Testis (tissue), 3 donors: ENCODE data around the gene ATXN7. TPM values are rescaled to one million over a fixed set of nuclear protein-coding genes. Genes with fewer than 3 reads are reported as not detected.

Source experiments
- DNase-seq: peaks from one replicate; pipeline ENCODE4 v3.0.0-alpha.2; 2019
- H3K27ac ChIP-seq, 2 donors: fragments of 200-600 bp; sonication (generic); one replicate each; pipeline ENCODE4 v1.5.1; 2019
- H3K27me3 ChIP-seq: fragments of 200-600 bp; sonication (generic); one replicate; pipeline ENCODE4 v1.5.1; 2019
- H3K36me3 ChIP-seq: fragments of 200-600 bp; sonication (generic); one replicate; pipeline ENCODE4 v1.5.1; 2017; ENCODE audit warnings: low read depth; ENCODE audit errors: missing control alignments
- H3K4me1 ChIP-seq: fragments of 200-600 bp; sonication (generic); one replicate; pipeline ENCODE4 v1.5.1; 2019
- H3K4me3 ChIP-seq, 2 donors: fragments of 200-600 bp; sonication (generic); one replicate each; pipeline ENCODE4 v1.5.1; 2017 to 2019
- H3K9me3 ChIP-seq: fragments of 200-600 bp; sonication (generic); one replicate; pipeline ENCODE4 v1.5.1; 2017
- CTCF ChIP-seq, 3 experiments: fragments of 450-650 bp in 2 of 3; fragments of 200-600 bp in 1 of 3; sonication (generic) in 1 of 3; IDR thresholded peaks; one replicate each; pipeline ENCODE4 v1.5.1; 2016 to 2019; ENCODE audit warnings: antibody characterized with exemption in 3 of 3, mild to moderate bottlenecking in 2 of 3, moderate library complexity in 1 of 3
- POLR2A ChIP-seq: fragments of 450-650 bp; IDR thresholded peaks from one replicate; pipeline ENCODE4 v1.6.1; 2017; ENCODE audit warnings: antibody characterized with exemption, mild to moderate bottlenecking, moderate library complexity
- WGBS, 2 donors: methylation state at CpG; one replicate each; pipeline ENCODE4 v1.1.5; 2018; 5-methylcytosine and 5-hydroxymethylcytosine counted together
- intact Hi-C: fragments of 100-400 bp; cut with DNase I; formaldehyde crosslinking; loops from one replicate; pipeline ENCODE4 v1.15.1; 2023; ENCODE audit warnings: low total_unique reads
- polyA plus RNA-seq: library from polyadenylated mRNA; stranded (reverse); fragments of 350-450 nt; fragmentation: Illumina TruSeq; extraction: RNeasy Lipid Tissue Mini Kit (QIAGEN cat#74804); gene quantifications from one replicate; pipeline ENCODE4 v1.2.3, GENCODE V29; 2014; ENCODE audit warnings: low read depth, low replicate concordance; ENCODE audit not compliant: insufficient read depth
- total RNA-seq, 2 donors: library from RNA; depleted of rRNA; stranded (reverse); fragments of >200 nt; gene quantifications; one replicate each; pipeline ENCODE4 v1.2.3, GENCODE V29; 2016

The ATXN7 gene
- total and polyA plus RNA-seq, 3 donors from 2014 or later = 30.9 to 47.6 (median 46.0) TPM

- no peak overlapping the region for H3K4me3 ChIP-seq
- WGBS, 2 donors = 81 to 85% methylated on average over 5 of the region's 5 CpGs
- no peaks in the 10 kb centered on the region for H3K27me3 ChIP-seq
- intact Hi-C loops = no loop called here
- no peaks in the 10 kb centered on the region for H3K36me3 ChIP-seq
- H3K27ac ChIP-seq = no peak overlapping the region
- H3K9me3 ChIP-seq = no peaks in the 10 kb centered on the region
- TF ChIP-seq CTCF (IDR thresholded peaks at IDR 0.05) = no peak
- no peak for DNase-seq
- no peaks in the 10 kb centered on the region for H3K4me1 ChIP-seq
These were observed 127.1 kb downstream of the ATXN7 start for GRCh38 chr3:63990733-63991132.

DNA sequence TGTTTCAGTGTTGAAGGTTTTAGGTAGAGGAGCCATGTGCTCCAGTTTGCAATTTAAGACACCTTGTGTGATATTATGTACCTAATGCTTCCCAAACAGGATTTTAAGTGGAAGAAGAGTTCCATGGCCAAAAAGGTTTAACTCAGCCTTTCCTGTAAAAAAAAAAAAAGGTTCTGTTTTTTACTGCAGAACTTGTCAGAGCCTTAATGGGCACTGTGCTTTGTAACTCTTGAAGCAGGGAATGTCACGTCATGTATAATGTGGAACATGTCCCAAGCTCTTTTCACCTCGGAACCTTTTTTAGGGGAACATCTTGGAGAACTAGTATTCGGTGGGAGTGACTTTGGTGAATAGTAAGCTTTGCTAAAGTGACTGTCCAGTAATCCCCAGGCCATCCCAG is 128.0 kb downstream of the ATXN7 start:
- Histone ChIP-seq H3K4me1 (no peaks in the 10 kb centered on the region), H3K27ac (no peak overlapping the region), H3K36me3 (no peaks in the 10 kb centered on the region), H3K4me3 (no peak overlapping the region), H3K9me3 (no peaks in the 10 kb centered on the region), H3K27me3 (no peaks in the 10 kb centered on the region)
- WGBS, 2 donors = 85 to 88% methylated on average over 3 of the region's 3 CpGs
- intact Hi-C loops = no loop called here
- no peak for DNase-seq
- no peak for TF ChIP-seq CTCF (IDR thresholded peaks at IDR 0.05)
- TF ChIP-seq POLR2A = no peak

DNA sequence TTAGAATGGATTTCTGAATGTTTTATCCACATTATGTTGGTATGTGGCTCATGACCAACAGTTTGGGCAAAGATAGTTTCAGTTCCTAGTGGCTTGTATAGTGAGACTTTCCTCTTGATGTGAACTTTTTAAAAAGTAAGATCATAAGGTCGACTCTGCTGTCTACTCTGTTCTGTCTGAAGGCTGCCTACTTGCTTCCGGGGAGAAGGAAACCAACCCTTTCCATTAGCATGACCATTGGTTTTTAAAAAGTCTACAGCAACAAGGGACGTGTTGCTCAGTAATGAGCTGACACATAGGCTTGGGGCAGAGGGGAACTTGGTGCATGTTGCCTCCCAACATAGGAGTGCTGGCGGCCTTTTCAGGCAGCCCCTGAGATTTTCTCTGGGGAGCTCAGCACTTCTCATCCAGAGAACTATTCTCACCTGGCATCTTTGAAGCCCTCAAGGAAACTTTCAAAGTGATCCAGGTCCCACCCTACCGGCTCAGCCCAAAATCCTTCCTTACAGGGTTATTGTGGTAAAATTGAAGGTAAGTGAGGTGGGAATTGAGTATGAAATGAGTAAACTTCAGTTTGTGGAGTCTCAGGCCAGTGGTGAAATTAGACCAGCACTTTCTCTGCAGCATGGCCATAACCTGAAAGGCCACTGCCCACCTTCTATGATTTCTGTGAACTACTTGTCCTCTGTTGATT is 129.0 kb downstream of the ATXN7 start:
- Histone ChIP-seq H3K4me1 (no peaks in the 10 kb centered on the region), H3K27ac (no peak overlapping the region), H3K9me3 (no peaks in the 10 kb centered on the region), H3K4me3 (no peak overlapping the region), H3K36me3 (no peaks in the 10 kb centered on the region), H3K27me3 (no peaks in the 10 kb centered on the region)
- DNase-seq = no peak
- TF ChIP-seq POLR2A (no peak), CTCF (IDR thresholded peaks at IDR 0.05) (no peak)
- intact Hi-C loops = no loop called here
- 72 to 87% methylated on average over 5 of the region's 5 CpGs for WGBS, 2 donors

DNA sequence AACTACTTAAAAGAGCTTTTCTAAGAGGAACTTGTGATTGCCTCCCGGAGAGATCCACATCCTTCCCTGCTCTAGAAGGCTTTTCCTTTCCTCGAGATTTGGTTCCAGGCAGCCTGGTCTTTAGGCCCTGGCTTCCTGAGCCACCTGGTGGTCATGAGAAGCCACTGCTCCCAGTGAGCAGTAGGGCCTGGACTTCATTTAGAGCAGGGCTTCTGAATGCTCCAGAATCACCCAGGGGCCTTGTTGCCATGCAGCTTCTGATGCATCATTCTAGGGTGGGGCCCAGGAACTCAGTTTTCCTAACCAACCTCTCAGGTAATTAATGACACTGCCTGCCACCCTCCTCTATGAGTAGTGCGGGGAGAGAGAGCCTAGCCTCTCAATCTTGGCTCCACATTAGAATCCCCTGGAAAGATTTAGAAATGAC is 130.0 kb downstream of the ATXN7 start:
- Histone ChIP-seq H3K9me3 (no peaks in the 10 kb centered on the region), H3K36me3 (no peaks in the 10 kb centered on the region), H3K27me3 (no peaks in the 10 kb centered on the region), H3K4me3 (no peak overlapping the region), H3K27ac (no peak overlapping the region), H3K4me1 (no peaks in the 10 kb centered on the region)
- DNase-seq = peak; percentile 75
- intact Hi-C loops = no loop called here
- 41 to 50% methylated on average over 3 of the region's 3 CpGs for WGBS, 2 donors
- TF ChIP-seq POLR2A (no peak), CTCF (IDR thresholded peaks at IDR 0.05) (peak; percentile 64 to 88 (median 74))

DNA sequence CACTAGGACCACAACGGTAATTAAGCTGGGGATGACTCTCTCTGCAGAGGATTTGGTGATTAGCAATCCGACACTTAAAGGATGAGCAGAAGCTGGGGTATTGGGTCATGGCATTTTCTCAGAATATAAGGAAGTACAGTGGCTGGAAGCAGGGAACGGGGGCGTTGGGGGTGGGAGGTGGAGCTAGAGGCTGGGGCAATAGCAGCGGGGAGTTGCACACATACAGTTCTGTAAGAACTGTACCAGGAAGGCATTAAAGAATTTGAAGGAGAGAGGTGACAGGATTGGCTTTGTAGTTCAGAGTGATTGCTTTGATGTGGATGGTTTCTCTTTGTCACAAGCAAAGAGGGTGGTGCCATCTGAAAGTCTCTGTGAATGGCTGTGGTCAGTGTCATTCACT is 131.4 kb downstream of the ATXN7 start:
- DNase-seq = no peak
- Histone ChIP-seq H3K4me3 (no peak overlapping the region), H3K27me3 (no peaks in the 10 kb centered on the region), H3K36me3 (no peaks in the 10 kb centered on the region), H3K4me1 (no peaks in the 10 kb centered on the region), H3K9me3 (no peaks in the 10 kb centered on the region), H3K27ac (no peak overlapping the region)
- intact Hi-C loops = no loop called here
- no peak for TF ChIP-seq POLR2A
- no peak for TF ChIP-seq CTCF (IDR thresholded peaks at IDR 0.05)
- WGBS, 2 donors = 86 to 90% methylated on average over 5 of the region's 5 CpGs
